Inferior parietal cortex (tissue), 1 donor: ENCODE measurements around the gene MFN2.

Experiments used
- DNase-seq: peaks from one replicate; pipeline ENCODE4 v3.0.0-alpha.2; 2016; ENCODE audit errors: extremely low spot score

Gene MFN2

GRCh38 chr1:11960276-11960675 is 20.0 kb upstream of the MFN2 start:
- no peak for DNase-seq

GRCh38 chr1:11960715-11961114 is 19.5 kb upstream of the MFN2 start:
- no peak for DNase-seq

DNA sequence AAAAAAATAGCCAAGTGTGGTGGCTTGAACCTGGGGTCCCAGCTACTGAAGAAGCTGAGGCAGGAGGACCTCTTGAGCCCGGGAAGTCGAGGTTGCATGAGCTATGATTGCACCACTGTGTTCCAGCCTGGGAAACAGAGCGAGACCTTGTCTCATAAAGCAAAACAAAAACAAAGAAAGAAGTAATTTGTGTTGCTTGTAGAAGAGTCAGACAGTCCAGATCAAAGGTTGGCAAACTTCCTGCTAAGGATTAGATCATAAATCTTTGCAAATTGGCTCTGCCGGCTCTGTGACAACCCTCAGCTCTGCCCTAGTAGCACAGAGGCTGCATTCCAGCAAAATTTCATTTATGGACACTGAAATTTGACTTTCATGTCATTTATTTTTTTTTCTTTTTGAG is 19.0 kb upstream of the MFN2 start:
- peak; percentile 63 for DNase-seq

GRCh38 chr1:11963622-11964021 is 16.6 kb upstream of the MFN2 start:
- no peak for DNase-seq

DNA sequence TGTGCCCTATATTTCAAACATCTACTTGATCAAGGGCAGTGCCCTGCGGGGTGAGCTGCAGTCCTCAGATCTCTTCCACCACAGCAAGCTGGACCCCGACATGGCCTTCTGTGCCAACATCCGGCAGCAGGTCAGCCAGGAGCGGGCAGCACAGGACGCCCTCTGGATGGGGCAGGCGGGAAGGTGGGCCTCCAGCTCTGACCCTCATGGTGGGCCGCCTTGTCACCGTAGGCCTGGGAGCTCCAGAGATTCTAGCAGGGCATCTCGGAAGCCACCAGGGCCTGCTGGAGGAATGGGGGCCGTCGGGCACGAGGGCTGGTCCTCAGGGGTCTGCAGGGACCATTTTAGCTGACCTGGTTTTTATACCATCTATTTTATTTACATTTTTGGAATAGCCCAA is 15.6 kb upstream of the MFN2 start:
- DNase-seq: no peak

- DNase-seq: peak; percentile 26
Observed at GRCh38 chr1:11967028-11967547, 13.2 kb upstream of the MFN2 start.

DNA sequence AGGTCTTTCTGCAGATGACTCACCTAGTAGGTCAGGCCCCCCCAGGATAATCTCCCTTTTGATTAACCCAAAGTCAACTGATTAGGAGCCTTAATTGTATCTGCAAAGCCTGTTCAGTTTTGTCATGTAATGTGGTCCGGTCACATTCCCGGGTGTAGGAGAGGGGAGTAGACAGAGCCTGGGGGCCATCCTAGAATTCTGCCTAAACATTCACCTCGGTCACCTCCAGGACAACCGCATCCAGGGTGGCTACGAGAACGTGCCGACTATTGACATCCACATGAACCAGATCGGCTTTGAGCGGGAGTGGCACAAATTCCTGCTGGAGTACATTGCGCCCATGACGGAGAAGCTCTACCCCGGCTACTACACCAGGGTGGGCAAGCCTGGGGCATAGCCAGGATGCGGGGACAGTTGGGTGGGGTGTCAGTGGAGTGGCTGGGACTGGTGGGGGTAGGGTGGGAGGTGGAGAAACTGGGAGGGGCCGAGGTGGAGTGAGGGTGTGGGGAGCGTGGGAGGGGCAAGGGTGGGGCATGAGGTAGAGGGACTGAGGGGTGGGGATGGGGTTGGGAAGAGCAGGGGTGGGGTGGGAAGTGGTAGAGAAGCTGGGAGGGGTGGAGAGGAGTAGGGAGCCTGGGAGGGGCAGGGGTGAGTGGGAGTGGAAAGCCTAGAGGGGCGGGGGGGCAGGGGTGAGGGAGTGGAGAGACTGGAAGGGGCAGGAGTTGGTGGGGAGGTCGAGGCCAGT is 9.6 kb upstream of the MFN2 start:
- no peak for DNase-seq

DNA sequence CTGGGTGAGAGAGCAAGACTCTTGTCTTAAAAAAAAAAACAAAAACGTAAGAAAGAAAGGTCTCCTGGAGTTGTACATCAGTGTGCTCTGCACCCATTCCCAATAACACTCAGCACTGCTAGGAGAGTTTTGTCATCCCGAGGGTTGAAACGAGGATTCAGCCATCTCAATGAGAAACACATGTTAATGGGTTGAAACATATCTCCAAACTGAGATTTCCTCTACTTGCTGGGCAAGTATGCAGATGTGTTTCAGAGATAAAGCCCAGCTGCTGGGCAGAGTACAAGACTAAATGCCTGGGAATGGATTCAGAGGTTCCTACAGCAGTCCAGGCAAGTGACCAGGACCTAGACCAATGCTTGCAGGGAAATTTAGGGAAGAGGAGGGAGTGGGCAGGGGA is 2.6 kb upstream of the MFN2 start:
- no peak for DNase-seq

GRCh38 chr1:11978301-11978700 is 1.9 kb upstream of the MFN2 start:
- no peak for DNase-seq

DNA sequence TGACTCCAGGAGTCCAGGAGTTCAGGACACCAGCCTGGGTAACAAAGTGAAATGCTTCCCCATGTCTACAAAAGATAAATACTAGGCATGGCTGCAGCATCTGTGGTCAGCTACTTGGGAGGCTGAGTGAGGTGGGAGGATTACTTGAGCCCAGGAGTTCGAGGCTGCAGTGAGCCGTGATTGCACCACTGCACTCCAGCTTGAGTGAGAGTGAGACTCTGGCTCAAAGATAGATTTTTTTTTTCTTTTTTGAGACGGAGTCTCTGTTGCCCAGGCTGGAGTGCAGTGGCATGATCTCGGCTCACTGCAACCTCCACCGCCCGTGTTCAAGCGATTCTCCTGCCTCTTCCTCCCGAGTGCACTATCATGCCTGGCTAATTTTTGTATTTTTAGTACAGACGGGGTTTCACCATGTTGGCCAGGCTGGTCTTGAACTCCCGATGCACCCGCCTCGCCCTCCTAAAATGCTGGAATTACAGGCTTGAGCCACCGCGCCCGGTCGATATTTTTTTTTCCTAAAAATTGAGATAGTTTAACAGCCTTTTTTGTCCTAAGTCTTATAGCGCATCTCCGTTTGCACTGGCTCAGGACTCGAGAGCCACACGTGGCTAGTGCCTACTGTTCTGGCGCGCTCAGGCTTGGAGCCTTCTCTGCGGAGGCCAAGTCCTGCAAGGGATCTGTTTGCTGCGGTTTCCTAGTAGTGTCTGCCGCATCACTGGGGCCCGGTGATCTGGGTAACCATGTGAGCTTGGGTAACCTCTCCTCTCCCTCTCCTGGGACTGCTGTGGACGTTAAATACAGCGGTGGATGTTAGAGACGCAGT is 1.0 kb upstream of the MFN2 start:
- no peak for DNase-seq

GRCh38 chr1:11980676-11980972 is 380 bp downstream of the MFN2 start:
- no peak for DNase-seq

DNA sequence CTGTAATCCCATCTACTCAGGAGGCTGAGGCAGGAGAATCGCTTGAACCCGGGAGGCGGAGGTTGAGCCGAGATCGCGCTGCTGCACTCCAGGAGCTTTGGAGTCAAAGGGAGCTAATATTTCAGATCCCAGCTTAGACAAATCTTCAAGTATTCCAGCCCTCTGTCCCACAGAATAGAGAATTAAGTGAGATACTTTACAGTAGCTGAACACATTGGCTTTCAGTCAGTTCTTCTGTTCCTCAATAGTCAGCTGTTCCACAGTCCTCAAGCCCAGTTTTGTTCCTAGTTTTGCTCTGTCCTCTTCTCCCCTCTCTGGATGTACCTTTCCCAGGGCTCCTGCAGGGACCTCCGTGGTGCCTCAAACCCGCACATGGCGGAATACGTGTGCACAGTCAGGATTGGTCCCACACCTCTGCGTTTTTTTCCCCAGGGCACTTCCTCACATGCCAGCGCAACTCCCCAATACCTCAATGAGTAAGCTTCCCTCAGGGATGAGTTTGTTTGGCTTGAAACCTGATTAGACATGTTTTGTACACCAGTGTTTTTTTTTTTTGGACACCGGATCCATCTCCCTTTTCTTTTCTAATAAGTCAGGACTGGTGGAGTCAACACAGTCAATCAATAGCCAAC is 1.2 kb downstream of the MFN2 start:
- no peak for DNase-seq

DNA sequence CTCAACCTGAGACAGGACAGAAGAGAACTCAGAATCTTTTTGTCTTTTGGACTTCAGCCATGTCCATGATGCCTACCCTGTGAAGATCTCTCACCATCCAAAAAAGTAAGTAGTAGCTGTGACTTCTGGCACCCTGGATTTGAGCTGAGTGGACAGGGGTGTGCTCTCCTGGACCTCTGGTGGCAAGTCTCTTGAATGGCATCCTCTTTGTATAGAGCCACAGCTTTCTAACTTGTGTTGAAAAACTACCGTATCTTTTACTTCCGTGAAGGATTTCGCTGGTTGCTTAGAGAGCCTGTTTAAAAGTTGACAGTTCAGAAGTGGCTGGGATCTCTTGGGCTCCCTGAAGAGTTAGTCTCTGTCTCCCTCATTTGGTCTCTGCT is 1.8 kb downstream of the MFN2 start:
- no peak for DNase-seq

- no peak for DNase-seq
Observed at GRCh38 chr1:11984121-11984520, 3.9 kb downstream of the MFN2 start.

DNA sequence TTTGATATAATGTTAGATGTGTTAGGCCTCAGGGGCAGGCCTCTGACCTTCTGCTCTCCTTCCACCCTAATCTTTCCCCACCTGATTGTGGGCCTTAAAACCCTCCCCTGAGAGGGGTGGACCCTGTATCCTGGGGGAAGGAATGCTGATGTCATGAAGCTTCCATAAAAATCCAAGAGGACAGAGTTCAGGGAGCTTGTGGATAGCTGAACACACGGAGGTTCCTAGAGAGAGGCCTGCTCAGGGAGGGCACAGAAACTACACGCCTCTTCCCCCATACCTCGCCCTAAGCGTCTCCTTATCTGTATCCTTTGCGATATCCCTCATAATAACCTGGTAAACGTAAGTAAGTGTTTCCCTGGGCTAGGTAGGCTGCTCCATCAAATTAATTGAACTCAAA is 4.3 kb downstream of the MFN2 start:
- no peak for DNase-seq

DNA sequence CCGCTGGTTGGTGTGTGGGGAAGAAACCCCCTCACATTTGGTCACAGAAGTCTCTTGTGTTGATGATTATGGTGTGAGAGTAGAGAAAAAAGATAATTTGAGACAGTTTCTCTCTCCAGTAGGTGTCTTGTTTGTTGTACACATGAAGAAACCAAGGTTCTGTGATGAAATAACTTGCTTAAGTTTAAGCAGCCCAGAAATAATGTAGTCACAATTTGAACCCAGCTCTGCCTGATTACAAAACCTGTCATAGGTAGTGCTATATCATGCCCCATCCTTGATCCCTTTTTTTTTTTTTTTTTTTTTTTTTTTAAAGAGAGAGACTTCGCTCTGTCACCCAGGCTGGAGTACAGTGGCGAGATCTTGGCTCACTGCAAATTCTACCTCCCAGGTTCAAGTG is 4.9 kb downstream of the MFN2 start:
- DNase-seq: no peak

GRCh38 chr1:11985851-11986250 is 5.6 kb downstream of the MFN2 start:
- DNase-seq: no peak

DNA sequence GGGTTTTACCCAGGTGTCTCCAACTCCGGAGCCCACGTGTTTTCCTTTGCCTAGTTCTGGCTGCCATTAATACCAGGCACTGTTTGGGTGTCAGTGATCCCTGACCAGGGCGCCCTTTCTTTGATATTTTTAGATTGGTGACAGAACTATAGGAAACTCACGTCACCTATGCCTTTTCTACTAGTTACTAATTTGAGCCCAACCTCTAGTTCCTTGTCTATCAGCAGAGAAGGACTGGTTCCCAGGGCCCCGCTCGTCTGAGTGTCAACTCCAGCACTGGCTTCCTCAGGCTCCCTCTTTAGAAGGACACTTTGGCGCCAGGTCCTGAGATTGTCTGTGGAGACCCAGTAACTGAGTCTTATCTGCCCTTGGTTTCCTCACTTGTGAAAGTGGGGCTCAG is 9.4 kb downstream of the MFN2 start:
- DNase-seq: no peak

GRCh38 chr1:11990303-11991032 is 10.2 kb downstream of the MFN2 start:
- no peak for DNase-seq

GRCh38 chr1:11991969-11992676 is 11.9 kb downstream of the MFN2 start:
- no peak for DNase-seq

DNA sequence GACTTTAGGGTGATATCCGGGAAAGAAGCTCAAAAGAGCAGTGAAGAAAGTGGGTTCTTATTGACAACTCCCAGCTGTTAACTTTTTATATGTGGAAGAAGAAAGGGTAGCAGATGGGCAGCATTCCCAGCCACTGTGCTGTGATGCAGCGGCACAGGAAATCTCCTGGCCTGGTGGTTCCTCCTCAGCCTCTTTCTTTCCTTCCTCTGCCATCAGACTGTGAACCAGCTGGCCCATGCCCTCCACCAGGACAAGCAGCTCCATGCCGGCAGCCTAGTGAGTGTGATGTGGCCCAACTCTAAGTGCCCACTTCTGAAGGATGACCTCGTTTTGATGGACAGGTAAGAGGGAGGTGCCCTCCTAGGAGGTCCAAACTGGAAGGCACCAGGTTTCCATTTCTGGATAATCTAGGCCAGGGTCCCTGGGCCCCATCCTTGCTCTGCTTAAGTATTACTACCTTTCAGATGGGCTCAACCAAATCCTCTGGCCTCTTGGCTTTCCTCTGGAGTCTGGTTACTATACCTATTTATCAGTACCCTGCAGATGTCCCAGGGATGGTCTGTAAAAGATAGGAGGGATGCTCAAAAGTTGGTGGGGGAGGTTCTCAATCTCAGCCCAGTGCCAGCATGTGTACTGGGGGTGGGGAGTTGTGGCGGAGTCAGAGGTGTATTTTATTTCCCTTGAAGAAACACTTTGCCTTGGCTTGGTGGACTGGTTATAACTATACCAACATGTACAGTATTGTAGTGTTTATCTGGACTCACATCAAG is 17.0 kb downstream of the MFN2 start:
- no peak for DNase-seq
